ENCODE data around the gene CNPY3. TPM values are rescaled to one million over a fixed set of nuclear protein-coding genes. Genes with fewer than 3 reads are reported as not detected.
A peak's percentile ranks its signal among the peaks of the same experiment; 100 is the strongest.
"Not testable (repeated sequence)": the region's sequence is repeated elsewhere in the genome, so short reads cannot be mapped to it uniquely, and the experiment has no call there.

The CNPY3 gene
- total and polyA plus RNA-seq, 2 donors (not counting 1 experiment from before 2014, with no cell fraction given) = 30.3 to 30.4 TPM

- peaks cover 4% of the 10 kb centered on the region for H3K4me1 ChIP-seq (ENCODE audit: control insufficient read depth, extremely low read depth, insufficient read depth, low read length)
- no peaks in the 10 kb centered on the region for H3K36me3 ChIP-seq (ENCODE audit: control insufficient read depth, insufficient read depth, low read length)
- H3K9me3 ChIP-seq (ENCODE audit: control insufficient read depth, insufficient read depth, low read depth, low read length) = no peaks in the 10 kb centered on the region
- no peak overlapping the region for H3K4me2 ChIP-seq (ENCODE audit: extremely low read depth, insufficient read depth, low read length)
- H3K9ac ChIP-seq (ENCODE audit: insufficient read depth, low read length) = no peak overlapping the region
- H3K27ac ChIP-seq (ENCODE audit: insufficient read depth, low read length) = no peak overlapping the region
- TF ChIP-seq EZH2 (IDR thresholded peaks at IDR 0.05; ENCODE audit: low read length, missing control alignments) = no peak
- peak; percentile 47 to 56 for TF ChIP-seq CTCF (conservative IDR thresholded peaks at IDR 0.05 in 1 of 2, IDR thresholded peaks at IDR 0.05 in 1 of 2; ENCODE audit: low read depth in 1 of 2, low read length in 2 of 2)
- DNase-seq (ENCODE audit: low read depth in 2 of 2) = peak; percentile 53 to 73
- peak overlapping the region; percentile 30 for H2AFZ ChIP-seq (ENCODE audit: low read length)
- H4K20me1 ChIP-seq (ENCODE audit: control insufficient read depth, extremely low read depth, insufficient read depth, low read length) = no peaks in the 10 kb centered on the region
- H3K4me3 ChIP-seq (replicated peaks in 1 of 4; ENCODE audit: control extremely low read depth in 1 of 4, insufficient read depth in 1 of 4, low read depth in 3 of 4, low read length in 4 of 4) = no peak overlapping the region
- H3K79me2 ChIP-seq (ENCODE audit: control insufficient read depth, insufficient read depth, low read length) = no peaks in the 10 kb centered on the region
- no peaks in the 10 kb centered on the region for H3K27me3 ChIP-seq (ENCODE audit: control insufficient read depth, insufficient read depth, low read length)
Measured at GRCh38 chr6:42898891-42899361, 30.4 kb upstream of the CNPY3 start.

GRCh38 chr6:42899871-42900270 lies 29.4 kb upstream of the CNPY3 start:
- H3K9me3 ChIP-seq (ENCODE audit: control insufficient read depth, insufficient read depth, low read depth, low read length) = no peaks in the 10 kb centered on the region
- H3K4me2 ChIP-seq (ENCODE audit: extremely low read depth, insufficient read depth, low read length) = no peak overlapping the region
- H3K9ac ChIP-seq (ENCODE audit: insufficient read depth, low read length) = no peak overlapping the region
- TF ChIP-seq EZH2 (IDR thresholded peaks at IDR 0.05; ENCODE audit: low read length, missing control alignments) = no peak
- TF ChIP-seq CTCF (conservative IDR thresholded peaks at IDR 0.05 in 1 of 2, IDR thresholded peaks at IDR 0.05 in 1 of 2; ENCODE audit: low read depth in 1 of 2, low read length in 2 of 2) = no peak
- no peaks in the 10 kb centered on the region for H3K79me2 ChIP-seq (ENCODE audit: control insufficient read depth, insufficient read depth, low read length)
- DNase-seq (ENCODE audit: low read depth in 2 of 2) = no peak
- H3K36me3 ChIP-seq (ENCODE audit: control insufficient read depth, insufficient read depth, low read length) = no peaks in the 10 kb centered on the region
- H3K4me1 ChIP-seq (ENCODE audit: control insufficient read depth, extremely low read depth, insufficient read depth, low read length) = peaks cover 4% of the 10 kb centered on the region
- H3K27ac ChIP-seq (ENCODE audit: insufficient read depth, low read length) = no peak overlapping the region
- H4K20me1 ChIP-seq (ENCODE audit: control insufficient read depth, extremely low read depth, insufficient read depth, low read length) = no peaks in the 10 kb centered on the region
- no peaks in the 10 kb centered on the region for H3K27me3 ChIP-seq (ENCODE audit: control insufficient read depth, insufficient read depth, low read length)
- H2AFZ ChIP-seq (ENCODE audit: low read length) = no peak overlapping the region
- H3K4me3 ChIP-seq (replicated peaks in 1 of 4; ENCODE audit: control extremely low read depth in 1 of 4, insufficient read depth in 1 of 4, low read depth in 3 of 4, low read length in 4 of 4) = no peak overlapping the region

- peaks cover 4% of the 10 kb centered on the region for H3K4me1 ChIP-seq (ENCODE audit: control insufficient read depth, extremely low read depth, insufficient read depth, low read length)
- no peak overlapping the region for H3K4me3 ChIP-seq (replicated peaks in 1 of 4; ENCODE audit: control extremely low read depth in 1 of 4, insufficient read depth in 1 of 4, low read depth in 3 of 4, low read length in 4 of 4)
- no peaks in the 10 kb centered on the region for H3K79me2 ChIP-seq (ENCODE audit: control insufficient read depth, insufficient read depth, low read length)
- peak; percentile 70 to 86 for DNase-seq (ENCODE audit: low read depth in 2 of 2)
- no peaks in the 10 kb centered on the region for H3K27me3 ChIP-seq (ENCODE audit: control insufficient read depth, insufficient read depth, low read length)
- no peak overlapping the region for H3K4me2 ChIP-seq (ENCODE audit: extremely low read depth, insufficient read depth, low read length)
- H2AFZ ChIP-seq (ENCODE audit: low read length) = peak overlapping the region; percentile 57
- no peaks in the 10 kb centered on the region for H4K20me1 ChIP-seq (ENCODE audit: control insufficient read depth, extremely low read depth, insufficient read depth, low read length)
- H3K9ac ChIP-seq (ENCODE audit: insufficient read depth, low read length) = peak overlapping the region; percentile 7
- no peaks in the 10 kb centered on the region for H3K36me3 ChIP-seq (ENCODE audit: control insufficient read depth, insufficient read depth, low read length)
- TF ChIP-seq EZH2 (IDR thresholded peaks at IDR 0.05; ENCODE audit: low read length, missing control alignments) (no peak), CTCF (conservative IDR thresholded peaks at IDR 0.05 in 1 of 2, IDR thresholded peaks at IDR 0.05 in 1 of 2; ENCODE audit: low read depth in 1 of 2, low read length in 2 of 2) (peak; percentile 75 to 82)
- no peaks in the 10 kb centered on the region for H3K9me3 ChIP-seq (ENCODE audit: control insufficient read depth, insufficient read depth, low read depth, low read length)
- H3K27ac ChIP-seq (ENCODE audit: insufficient read depth, low read length) = no peak overlapping the region
Measured at GRCh38 chr6:42901538-42901957, 27.7 kb upstream of the CNPY3 start.

- H3K27ac ChIP-seq (ENCODE audit: insufficient read depth, low read length); H2AFZ ChIP-seq (ENCODE audit: low read length); H3K79me2 ChIP-seq (ENCODE audit: control insufficient read depth, insufficient read depth, low read length); H3K27me3 ChIP-seq (ENCODE audit: control insufficient read depth, insufficient read depth, low read length); H3K4me1 ChIP-seq (ENCODE audit: control insufficient read depth, extremely low read depth, insufficient read depth, low read length); H4K20me1 ChIP-seq (ENCODE audit: control insufficient read depth, extremely low read depth, insufficient read depth, low read length); H3K9ac ChIP-seq (ENCODE audit: insufficient read depth, low read length); H3K36me3 ChIP-seq (ENCODE audit: control insufficient read depth, insufficient read depth, low read length); H3K4me2 ChIP-seq (ENCODE audit: extremely low read depth, insufficient read depth, low read length); DNase-seq (ENCODE audit: low read depth in 2 of 2); H3K9me3 ChIP-seq (ENCODE audit: control insufficient read depth, insufficient read depth, low read depth, low read length); H3K4me3 ChIP-seq (replicated peaks in 1 of 4; ENCODE audit: control extremely low read depth in 1 of 4, insufficient read depth in 1 of 4, low read depth in 3 of 4, low read length in 4 of 4): not testable (repeated sequence)
Measured at GRCh38 chr6:42902429-42903263, 26.6 kb upstream of the CNPY3 start.

All from fibroblast of lung (primary cell).